Retinal pigment epithelial cell (primary cell): ENCODE measurements around the gene CST9.

Experiments
- DNase-seq: peaks from one replicate; pipeline ENCODE4 v3.0.0-alpha.2; 2010; ENCODE audit warnings: low read depth
- H3K4me3 ChIP-seq: 2 replicates; pipeline ENCODE4 v1.5.1; 2011; ENCODE audit warnings: mild to moderate bottlenecking, low read length, control low read depth, moderate library complexity
- CTCF ChIP-seq: conservative IDR thresholded peaks from 2 replicates; pipeline ENCODE4 v1.5.1; 2011; ENCODE audit warnings: low read depth, low read length, control low read depth, inconsistent platforms

The CST9 gene

DNA sequence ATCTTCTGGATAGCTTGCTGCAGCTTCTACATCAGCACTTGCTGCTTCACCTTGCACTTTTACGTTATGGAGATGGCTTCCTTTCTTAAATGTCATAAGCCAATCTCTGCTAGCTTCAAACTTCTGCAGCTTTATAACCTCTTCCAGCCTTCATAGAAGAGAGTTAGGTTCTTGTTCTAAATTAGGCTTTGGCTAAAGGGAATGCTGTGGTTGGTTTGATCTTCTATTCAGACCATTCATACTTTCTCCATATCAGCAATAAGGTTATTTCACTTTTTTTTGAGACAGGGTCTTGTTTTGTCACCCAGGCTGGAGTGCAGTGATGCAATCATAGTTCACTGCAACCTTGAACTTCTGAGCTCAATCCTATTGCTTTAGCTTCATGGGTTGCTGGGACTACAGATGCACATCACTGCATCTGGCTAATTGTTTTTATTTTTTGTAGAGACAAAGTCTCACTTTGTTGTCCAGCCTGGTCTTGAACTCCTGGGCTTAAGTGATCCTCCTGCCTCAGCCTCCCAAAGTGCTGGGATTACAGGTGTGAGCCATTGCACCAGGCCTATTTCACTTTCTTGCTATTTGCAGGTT, 44.2 kb upstream of the CST9 start:
- TF ChIP-seq CTCF = no peak
- no peak overlapping the region for H3K4me3 ChIP-seq
- DNase-seq = no peak

- TF ChIP-seq CTCF = no peak
- H3K4me3 ChIP-seq = no peak overlapping the region
- DNase-seq = no peak
Observed at GRCh38 chr20:23649242-23649641, 43.5 kb upstream of the CST9 start.

- no peak for DNase-seq
- no peak for TF ChIP-seq CTCF
- no peak overlapping the region for H3K4me3 ChIP-seq
Observed at GRCh38 chr20:23647346-23647745, 41.6 kb upstream of the CST9 start.

- TF ChIP-seq CTCF = no peak
- H3K4me3 ChIP-seq = no peak overlapping the region
- DNase-seq = no peak
Observed at GRCh38 chr20:23646106-23646873, 40.6 kb upstream of the CST9 start.

DNA sequence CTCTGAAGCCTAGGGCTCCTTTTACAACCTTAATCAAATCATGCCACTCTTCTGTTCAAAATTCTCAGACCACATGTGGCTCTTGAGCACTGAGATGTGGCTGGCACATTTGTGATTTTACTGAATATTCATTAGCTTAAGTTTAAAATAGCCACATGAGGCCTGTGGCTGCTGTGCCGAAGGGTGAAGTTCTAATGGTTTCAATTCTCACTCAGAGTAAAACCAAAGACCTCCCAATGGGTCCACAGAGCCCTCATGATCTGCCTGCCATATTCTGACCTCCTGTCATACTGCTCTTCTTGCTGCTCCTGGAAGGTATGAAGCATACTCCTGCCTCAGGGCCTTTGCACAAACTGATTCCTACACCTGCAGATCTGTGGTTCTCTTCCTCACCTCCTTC, 39.9 kb upstream of the CST9 start:
- H3K4me3 ChIP-seq = no peak overlapping the region
- DNase-seq = no peak
- no peak for TF ChIP-seq CTCF

- H3K4me3 ChIP-seq = no peak overlapping the region
- DNase-seq = no peak
- no peak for TF ChIP-seq CTCF
Observed at GRCh38 chr20:23644164-23644563, 38.4 kb upstream of the CST9 start.

- no peak for DNase-seq
- TF ChIP-seq CTCF = no peak
- H3K4me3 ChIP-seq = no peak overlapping the region
Observed at GRCh38 chr20:23643659-23644058, 37.9 kb upstream of the CST9 start.
